Fibroblast of lung (primary cell): Measurements from ENCODE around the gene KCNQ2. TPM values are rescaled to one million over a fixed set of nuclear protein-coding genes. Genes with fewer than 3 reads are reported as not detected.
"Not testable (repeated sequence)": the region's sequence is repeated elsewhere in the genome, so short reads cannot be mapped to it uniquely, and the experiment has no call there.

Source experiments
- DNase-seq, 2 donors: peaks; one replicate each; pipeline versions ENCODE4 v3.0.0 to v3.0.0-alpha.2; 2010; ENCODE audit warnings: low read depth in 2 of 2
- H2AFZ ChIP-seq: 2 replicates; pipeline ENCODE4 v1.5.1; 2012; ENCODE audit warnings: low read length, control low read depth, inconsistent platforms
- H3K27ac ChIP-seq: 2 replicates; pipeline ENCODE4 v1.5.1; 2011; ENCODE audit warnings: low read length, control low read depth; ENCODE audit not compliant: insufficient read depth
- H3K27me3 ChIP-seq: 2 replicates; pipeline ENCODE4 v1.5.1; 2011; ENCODE audit warnings: mild to moderate bottlenecking, low read length; ENCODE audit not compliant: control insufficient read depth, insufficient read depth
- H3K36me3 ChIP-seq: 2 replicates; pipeline ENCODE4 v1.5.1; 2011; ENCODE audit warnings: low read length; ENCODE audit not compliant: control insufficient read depth, insufficient read depth
- H3K4me1 ChIP-seq: 2 replicates; pipeline ENCODE4 v1.5.1; 2011; ENCODE audit warnings: low read length; ENCODE audit not compliant: control insufficient read depth, insufficient read depth; ENCODE audit errors: extremely low read depth
- H3K4me2 ChIP-seq: 2 replicates; pipeline ENCODE4 v1.5.1; 2011; ENCODE audit warnings: low read length, control low read depth; ENCODE audit not compliant: insufficient read depth; ENCODE audit errors: extremely low read depth
- H3K4me3 ChIP-seq, 4 experiments: fragments of 200-600 bp in 1 of 4; sonication (generic) in 1 of 4; replicated peaks in 1 of 4; 2 replicates each; pipeline ENCODE4 v1.5.1; 2011 to 2016; ENCODE audit warnings: low read length in 4 of 4, low read depth in 3 of 4, mild to moderate bottlenecking in 3 of 4, control low read depth in 2 of 4, inconsistent platforms in 1 of 4, mixed read lengths in 1 of 4; ENCODE audit not compliant: insufficient read depth in 1 of 4; ENCODE audit errors: control extremely low read depth in 1 of 4
- H3K79me2 ChIP-seq: 2 replicates; pipeline ENCODE4 v1.5.1; 2012; ENCODE audit warnings: mild to moderate bottlenecking, low read length, inconsistent platforms; ENCODE audit not compliant: control insufficient read depth, insufficient read depth
- H3K9ac ChIP-seq: 2 replicates; pipeline ENCODE4 v1.5.1; 2011; ENCODE audit warnings: mild to moderate bottlenecking, low read length, control low read depth; ENCODE audit not compliant: insufficient read depth
- H3K9me3 ChIP-seq: 2 replicates; pipeline ENCODE4 v1.5.1; 2012; ENCODE audit warnings: low read depth, low read length; ENCODE audit not compliant: control insufficient read depth, insufficient read depth
- H4K20me1 ChIP-seq: 2 replicates; pipeline ENCODE4 v1.5.1; 2011; ENCODE audit warnings: low read length; ENCODE audit not compliant: control insufficient read depth, insufficient read depth; ENCODE audit errors: extremely low read depth
- CTCF ChIP-seq, 2 donors: IDR thresholded peaks in 1 of 2; conservative IDR thresholded peaks in 1 of 2; 1 replicate in 1 of 2; 2 replicates in 1 of 2; pipeline ENCODE4 v1.5.1; 2011 to 2012; ENCODE audit warnings: low read length in 2 of 2, control low read depth in 1 of 2, inconsistent platforms in 1 of 2, low read depth in 1 of 2, mild to moderate bottlenecking in 1 of 2
- EZH2 ChIP-seq: IDR thresholded peaks from 2 replicates; pipeline ENCODE4 v1.5.1; 2012; ENCODE audit warnings: low read length, control low read depth, mild to moderate bottlenecking; ENCODE audit errors: missing control alignments
- polyA plus RNA-seq, 2 donors: library from polyadenylated mRNA; depleted of rRNA in 1 of 2; stranded (reverse) in 1 of 2; unstranded in 1 of 2; fragments of >200 nt; gene quantifications; 2 replicates each; pipeline ENCODE4 v1.2.1, GENCODE V29; 2011 to 2012; ENCODE audit warnings: missing spikeins in 1 of 2
- total RNA-seq: library from RNA; depleted of rRNA; stranded (reverse); fragments of >200 nt; gene quantifications from 2 replicates; pipeline ENCODE4 v1.2.1, GENCODE V29; 2014

The KCNQ2 gene
- total and polyA plus RNA-seq, 2 donors (not counting 1 experiment from before 2014, with no cell fraction given): not detected

GRCh38 chr20:63381781-63382431 lies 90.5 kb downstream of the KCNQ2 start:
- TF ChIP-seq CTCF (conservative IDR thresholded peaks at IDR 0.05 in 1 of 2, IDR thresholded peaks at IDR 0.05 in 1 of 2; ENCODE audit: low read depth in 1 of 2, low read length in 2 of 2) (peak; percentile 80 to 82), EZH2 (no peak)
- no peak overlapping the region for H3K9ac ChIP-seq
- H3K4me3 ChIP-seq: no peak overlapping the region
- no peaks in the 10 kb centered on the region for H3K36me3 ChIP-seq
- H3K27me3 ChIP-seq: no peaks in the 10 kb centered on the region
- no peaks in the 10 kb centered on the region for H4K20me1 ChIP-seq
- no peak overlapping the region for H3K4me2 ChIP-seq
- H3K27ac ChIP-seq: no peak overlapping the region
- H3K9me3 ChIP-seq: no peaks in the 10 kb centered on the region
- H3K4me1 ChIP-seq: no peaks in the 10 kb centered on the region
- H2AFZ ChIP-seq: no peak overlapping the region
- DNase-seq: no peak
- H3K79me2 ChIP-seq: no peaks in the 10 kb centered on the region

GRCh38 chr20:63380346-63380870 lies 92.0 kb downstream of the KCNQ2 start:
- Histone ChIP-seq H3K27ac (no peak overlapping the region), H3K4me3 (no peak overlapping the region), H3K79me2 (no peaks in the 10 kb centered on the region), H3K36me3 (no peaks in the 10 kb centered on the region), H4K20me1 (no peaks in the 10 kb centered on the region), H3K9me3 (no peaks in the 10 kb centered on the region), H3K4me2 (no peak overlapping the region), H3K4me1 (no peaks in the 10 kb centered on the region), H3K9ac (no peak overlapping the region), H2AFZ (no peak overlapping the region), H3K27me3 (no peaks in the 10 kb centered on the region)
- TF ChIP-seq CTCF (conservative IDR thresholded peaks at IDR 0.05 in 1 of 2, IDR thresholded peaks at IDR 0.05 in 1 of 2; ENCODE audit: low read depth in 1 of 2, low read length in 2 of 2): no peak
- DNase-seq: no peak

- H3K4me2 ChIP-seq, H3K79me2 ChIP-seq, H3K27ac ChIP-seq, H3K27me3 ChIP-seq, DNase-seq, H3K9ac ChIP-seq, H2AFZ ChIP-seq, H3K9me3 ChIP-seq, H3K4me3 ChIP-seq, H3K36me3 ChIP-seq, H4K20me1 ChIP-seq, H3K4me1 ChIP-seq: not testable (repeated sequence)
Observed at GRCh38 chr20:63379872-63380271, 92.6 kb downstream of the KCNQ2 start.
